Measurements from ENCODE around the gene SERPINA3.

SERPINA3 gene

GRCh38 chr14:94623856-94624499, 11.8 kb downstream of the SERPINA3 start:
- 64% methylated on average over 7 of the region's 7 CpGs for WGBS
- no peak overlapping the region for H2AFZ ChIP-seq (ENCODE audit: low read depth, low read length)

GRCh38 chr14:94624537-94625352, 12.6 kb downstream of the SERPINA3 start:
- Histone ChIP-seq H2BK12ac (ENCODE audit: low read length in 2 of 2) (no peak overlapping the region), H3K27ac (ENCODE audit: low read length, poor library complexity, severe bottlenecking) (no peak overlapping the region), H2BK120ac (ENCODE audit: low read depth, low read length) (no peak overlapping the region), H3K4me3 (ENCODE audit: insufficient read depth in 1 of 2, low read depth in 1 of 2, low read length in 2 of 2) (no peak overlapping the region), H4K91ac (ENCODE audit: low read length) (no peak overlapping the region), H3K79me1 (replicated peaks; ENCODE audit: low read length, poor library complexity, severe bottlenecking) (no peaks in the 10 kb centered on the region), H2AK5ac (ENCODE audit: low read length, severe bottlenecking) (no peak overlapping the region), H3K18ac (ENCODE audit: low read depth in 1 of 2, low read length in 2 of 2) (no peak overlapping the region), H3K4ac (ENCODE audit: low read depth in 1 of 2, low read length in 2 of 2) (no peak overlapping the region), H2BK5ac (ENCODE audit: low read depth, low read length, poor library complexity, severe bottlenecking) (no peak overlapping the region), H2AFZ (ENCODE audit: low read depth, low read length) (no peak overlapping the region), H4K8ac (ENCODE audit: low read length) (no peak overlapping the region), H3K23ac (ENCODE audit: low read length in 2 of 2) (no peak overlapping the region), H3K4me2 (ENCODE audit: low read length, poor library complexity, severe bottlenecking) (no peak overlapping the region), H3K27me3 (ENCODE audit: control insufficient read depth in 1 of 2, insufficient read depth in 1 of 2, low read length in 2 of 2) (peaks cover 51 to 53% of the 10 kb centered on the region in 2 experiments), H3K4me1 (ENCODE audit: control insufficient read depth, insufficient read depth, low read depth, low read length) (peaks cover 2% of the 10 kb centered on the region), H3K36me3 (ENCODE audit: control insufficient read depth in 1 of 2, insufficient read depth in 2 of 2, low read depth in 1 of 2, low read length in 2 of 2) (no peaks in the 10 kb centered on the region), H3K9ac (ENCODE audit: low read length) (no peak overlapping the region), H3K9me3 (ENCODE audit: control insufficient read depth, low read length) (peaks cover 15% of the 10 kb centered on the region), H3K14ac (ENCODE audit: low read length in 2 of 2) (no peak overlapping the region), H2BK15ac (ENCODE audit: low read depth, poor library complexity, severe bottlenecking) (no peak overlapping the region)
- WGBS: 85% methylated on average over 9 of the region's 10 CpGs
- DNase-seq: no peak

More at GRCh38 chr14:94623856-94624499, 11.8 kb downstream of the SERPINA3 start:
- Histone ChIP-seq H2BK15ac (ENCODE audit: low read depth, poor library complexity, severe bottlenecking) (no peak overlapping the region), H3K4ac (ENCODE audit: low read depth in 1 of 2, low read length in 2 of 2) (no peak overlapping the region), H3K14ac (ENCODE audit: low read length in 2 of 2) (no peak overlapping the region), H3K36me3 (ENCODE audit: control insufficient read depth in 1 of 2, insufficient read depth in 2 of 2, low read depth in 1 of 2, low read length in 2 of 2) (no peaks in the 10 kb centered on the region), H3K23ac (ENCODE audit: low read length in 2 of 2) (no peak overlapping the region), H3K9me3 (ENCODE audit: control insufficient read depth, low read length) (peaks cover 22% of the 10 kb centered on the region), H3K27ac (ENCODE audit: low read length, poor library complexity, severe bottlenecking) (no peak overlapping the region), H3K27me3 (ENCODE audit: control insufficient read depth in 1 of 2, insufficient read depth in 1 of 2, low read length in 2 of 2) (peaks cover 48 to 50% of the 10 kb centered on the region in 2 experiments), H2AK5ac (ENCODE audit: low read length, severe bottlenecking) (no peak overlapping the region), H2BK5ac (ENCODE audit: low read depth, low read length, poor library complexity, severe bottlenecking) (no peak overlapping the region), H4K91ac (ENCODE audit: low read length) (no peak overlapping the region), H3K9ac (ENCODE audit: low read length) (no peak overlapping the region), H3K4me3 (ENCODE audit: insufficient read depth in 1 of 2, low read depth in 1 of 2, low read length in 2 of 2) (no peak overlapping the region), H2BK12ac (ENCODE audit: low read length in 2 of 2) (no peak overlapping the region), H3K4me1 (ENCODE audit: control insufficient read depth, insufficient read depth, low read depth, low read length) (peaks cover 2% of the 10 kb centered on the region), H3K18ac (ENCODE audit: low read depth in 1 of 2, low read length in 2 of 2) (no peak overlapping the region), H2BK120ac (ENCODE audit: low read depth, low read length) (no peak overlapping the region), H4K8ac (ENCODE audit: low read length) (no peak overlapping the region), H3K4me2 (ENCODE audit: low read length, poor library complexity, severe bottlenecking) (no peak overlapping the region), H3K79me1 (replicated peaks; ENCODE audit: low read length, poor library complexity, severe bottlenecking) (no peaks in the 10 kb centered on the region)
- DNase-seq: no peak

GRCh38 chr14:94625353-94625635, 13.1 kb downstream of the SERPINA3 start:
- Histone ChIP-seq H3K36me3 (ENCODE audit: control insufficient read depth in 1 of 2, insufficient read depth in 2 of 2, low read depth in 1 of 2, low read length in 2 of 2) (no peaks in the 10 kb centered on the region), H2BK15ac (ENCODE audit: low read depth, poor library complexity, severe bottlenecking) (no peak overlapping the region), H4K8ac (ENCODE audit: low read length) (no peak overlapping the region), H2BK12ac (ENCODE audit: low read length in 2 of 2) (no peak overlapping the region), H2BK5ac (ENCODE audit: low read depth, low read length, poor library complexity, severe bottlenecking) (no peak overlapping the region), H3K4me2 (ENCODE audit: low read length, poor library complexity, severe bottlenecking) (no peak overlapping the region), H3K9ac (ENCODE audit: low read length) (no peak overlapping the region), H2BK120ac (ENCODE audit: low read depth, low read length) (no peak overlapping the region), H2AFZ (ENCODE audit: low read depth, low read length) (no peak overlapping the region), H3K79me1 (replicated peaks; ENCODE audit: low read length, poor library complexity, severe bottlenecking) (no peaks in the 10 kb centered on the region), H3K18ac (ENCODE audit: low read depth in 1 of 2, low read length in 2 of 2) (no peak overlapping the region), H3K4me3 (ENCODE audit: insufficient read depth in 1 of 2, low read depth in 1 of 2, low read length in 2 of 2) (no peak overlapping the region), H3K9me3 (ENCODE audit: control insufficient read depth, low read length) (peaks cover 12% of the 10 kb centered on the region), H2AK5ac (ENCODE audit: low read length, severe bottlenecking) (no peak overlapping the region), H3K4ac (ENCODE audit: low read depth in 1 of 2, low read length in 2 of 2) (no peak overlapping the region), H3K27me3 (ENCODE audit: control insufficient read depth in 1 of 2, insufficient read depth in 1 of 2, low read length in 2 of 2) (peaks cover 52 to 53% of the 10 kb centered on the region in 2 experiments), H3K4me1 (ENCODE audit: control insufficient read depth, insufficient read depth, low read depth, low read length) (peaks cover 2% of the 10 kb centered on the region), H3K14ac (ENCODE audit: low read length in 2 of 2) (no peak overlapping the region), H3K23ac (ENCODE audit: low read length in 2 of 2) (no peak overlapping the region), H3K27ac (ENCODE audit: low read length, poor library complexity, severe bottlenecking) (no peak overlapping the region), H4K91ac (ENCODE audit: low read length) (no peak overlapping the region)
- no peak for DNase-seq
- WGBS: 68% methylated on average over 2 of the region's 2 CpGs

- Histone ChIP-seq H3K14ac (ENCODE audit: low read length in 2 of 2) (no peak overlapping the region), H3K9ac (ENCODE audit: low read length) (no peak overlapping the region)
- DNase-seq: no peak
Observed at GRCh38 chr14:94628578-94628977, 16.4 kb downstream of the SERPINA3 start.

More at GRCh38 chr14:94628578-94628977, 16.4 kb downstream of the SERPINA3 start:
- Histone ChIP-seq H2BK5ac (ENCODE audit: low read depth, low read length, poor library complexity, severe bottlenecking) (no peak overlapping the region), H3K4me3 (ENCODE audit: insufficient read depth in 1 of 2, low read depth in 1 of 2, low read length in 2 of 2) (no peak overlapping the region), H3K4me2 (ENCODE audit: low read length, poor library complexity, severe bottlenecking) (no peak overlapping the region), H2AFZ (ENCODE audit: low read depth, low read length) (no peak overlapping the region), H2BK12ac (ENCODE audit: low read length in 2 of 2) (no peak overlapping the region), H3K4me1 (ENCODE audit: control insufficient read depth, insufficient read depth, low read depth, low read length) (no peaks in the 10 kb centered on the region), H3K27ac (ENCODE audit: low read length, poor library complexity, severe bottlenecking) (no peak overlapping the region), H3K79me1 (replicated peaks; ENCODE audit: low read length, poor library complexity, severe bottlenecking) (no peaks in the 10 kb centered on the region), H2AK5ac (ENCODE audit: low read length, severe bottlenecking) (no peak overlapping the region), H3K18ac (ENCODE audit: low read depth in 1 of 2, low read length in 2 of 2) (no peak overlapping the region), H3K27me3 (ENCODE audit: control insufficient read depth in 1 of 2, insufficient read depth in 1 of 2, low read length in 2 of 2) (peaks cover 58 to 71% of the 10 kb centered on the region in 2 experiments), H2BK15ac (ENCODE audit: low read depth, poor library complexity, severe bottlenecking) (no peak overlapping the region), H4K8ac (ENCODE audit: low read length) (no peak overlapping the region), H3K23ac (ENCODE audit: low read length in 2 of 2) (no peak overlapping the region), H4K91ac (ENCODE audit: low read length) (no peak overlapping the region), H2BK120ac (ENCODE audit: low read depth, low read length) (no peak overlapping the region), H3K9me3 (ENCODE audit: control insufficient read depth, low read length) (peaks cover 15% of the 10 kb centered on the region), H3K36me3 (ENCODE audit: control insufficient read depth in 1 of 2, insufficient read depth in 2 of 2, low read depth in 1 of 2, low read length in 2 of 2) (no peaks in the 10 kb centered on the region), H3K4ac (ENCODE audit: low read depth in 1 of 2, low read length in 2 of 2) (no peak overlapping the region)
- WGBS: 78% methylated on average over 5 of the region's 5 CpGs

Measured in mesenchymal stem cell (in vitro differentiated cells and primary cell).